GM12878 (cell line): Measurements from ENCODE around the gene SOS1. TPM values are rescaled to one million over a fixed set of nuclear protein-coding genes. Genes with fewer than 3 reads are reported as not detected.
A peak's percentile ranks its signal among the peaks of the same experiment; 100 is the strongest.

ENCODE experiments used
- EZH2 ChIP-seq: IDR thresholded peaks from 2 replicates; pipeline ENCODE4 v1.6.1; 2012; ENCODE audit warnings: low read depth, mild to moderate bottlenecking, control low read depth, inconsistent platforms, low read length, borderline replicate concordance; ENCODE audit not compliant: control insufficient read depth
- FOXK2 ChIP-seq: fragments of 450-650 bp; IDR thresholded peaks from 2 replicates; pipeline ENCODE4 v1.6.1; 2017; ENCODE audit warnings: mild to moderate bottlenecking, moderate library complexity
- HDAC2 ChIP-seq: fragments of 200-600 bp; sonication (generic); IDR thresholded peaks from 2 replicates; pipeline ENCODE4 v1.6.1; 2017
- MEF2A ChIP-seq: IDR thresholded peaks from 2 replicates; pipeline ENCODE4 v1.6.1; 2011; ENCODE audit warnings: low read depth, mild to moderate bottlenecking, low read length, moderate library complexity; ENCODE audit not compliant: insufficient read depth
- NR2F1 ChIP-seq: fragments of 450-650 bp; conservative IDR thresholded peaks from 2 replicates; pipeline ENCODE4 v1.6.1; 2017; ENCODE audit warnings: mild to moderate bottlenecking
- NRF1 ChIP-seq: conservative IDR thresholded peaks from 2 replicates; pipeline ENCODE4 v1.6.1; 2011; ENCODE audit warnings: mild to moderate bottlenecking, low read depth, low read length, improper control_type of control experiment
- RUNX3 ChIP-seq: IDR thresholded peaks from 2 replicates; pipeline ENCODE4 v1.6.1; 2012; ENCODE audit warnings: low read length, inconsistent platforms
- SIN3A ChIP-seq: IDR thresholded peaks from 2 replicates; pipeline ENCODE4 v1.6.1; 2012; ENCODE audit warnings: low read depth, low read length, improper control_type of control experiment
- TCF3 ChIP-seq: IDR thresholded peaks from 2 replicates; pipeline ENCODE4 v1.6.1; 2012; ENCODE audit warnings: low read depth, mild to moderate bottlenecking, low read length, borderline replicate concordance; ENCODE audit not compliant: insufficient read depth
- polyA plus RNA-seq, 11 experiments: library from polyadenylated mRNA; depleted of rRNA in 4 of 11; unstranded in 6 of 11; stranded (reverse) in 5 of 11; fragments of >200 nt; fragmentation: Nextera tagmentation in 4 of 11; fragmentation: Illumina TruSeq in 1 of 11; extraction: Ambion mirVana in 4 of 11; extraction: Trizol in 1 of 11; gene quantifications; 1 replicate in 1 of 11; 2 replicates in 10 of 11; pipeline versions ENCODE4 v1.2.1 to v1.2.3, GENCODE V29; 2011 to 2016; ENCODE audit warnings: inconsistent platforms in 2 of 11, missing spikeins in 2 of 11, low read depth in 1 of 11
- total RNA-seq, 4 experiments: library from RNA; depleted of rRNA in 3 of 4; stranded (reverse); fragments of >200 nt in 3 of 4; fragmentation: Illumina TruSeq in 1 of 4; extraction: Trizol in 1 of 4; gene quantifications; 2 replicates each; pipeline versions ENCODE4 v1.2.1 to v1.2.3, GENCODE V29; 2013 to 2021
- TF ChIP-seq, protein P1 (sequence below): IDR thresholded peaks from 2 replicates; pipeline ENCODE4 v1.6.1; 2012; ENCODE audit warnings: mild to moderate bottlenecking, low read depth, low read length
- TF ChIP-seq, protein P2 (sequence below): IDR thresholded peaks from 2 replicates; pipeline ENCODE4 v1.6.1; 2012; ENCODE audit warnings: low read depth, low read length, improper control_type of control experiment
- TF ChIP-seq, protein P3 (sequence below): fragments of 450-650 bp; IDR thresholded peaks from 2 replicates; pipeline ENCODE4 v1.6.1; 2017; ENCODE audit warnings: mild to moderate bottlenecking, moderate library complexity
- TF ChIP-seq, protein P4 (sequence below): fragments of 450-650 bp; formaldehyde crosslinking; IDR thresholded peaks from 2 replicates; pipeline ENCODE4 v1.5.0; 2022; ENCODE audit warnings: mild to moderate bottlenecking, missing genetic modification characterization

The SOS1 gene
- total and polyA plus RNA-seq, 10 of the 15 experiments (the other 5 are each of a cell fraction or from before 2014, with no cell fraction given): 2.1 to 24.1 (median 8.5) TPM

DNA sequence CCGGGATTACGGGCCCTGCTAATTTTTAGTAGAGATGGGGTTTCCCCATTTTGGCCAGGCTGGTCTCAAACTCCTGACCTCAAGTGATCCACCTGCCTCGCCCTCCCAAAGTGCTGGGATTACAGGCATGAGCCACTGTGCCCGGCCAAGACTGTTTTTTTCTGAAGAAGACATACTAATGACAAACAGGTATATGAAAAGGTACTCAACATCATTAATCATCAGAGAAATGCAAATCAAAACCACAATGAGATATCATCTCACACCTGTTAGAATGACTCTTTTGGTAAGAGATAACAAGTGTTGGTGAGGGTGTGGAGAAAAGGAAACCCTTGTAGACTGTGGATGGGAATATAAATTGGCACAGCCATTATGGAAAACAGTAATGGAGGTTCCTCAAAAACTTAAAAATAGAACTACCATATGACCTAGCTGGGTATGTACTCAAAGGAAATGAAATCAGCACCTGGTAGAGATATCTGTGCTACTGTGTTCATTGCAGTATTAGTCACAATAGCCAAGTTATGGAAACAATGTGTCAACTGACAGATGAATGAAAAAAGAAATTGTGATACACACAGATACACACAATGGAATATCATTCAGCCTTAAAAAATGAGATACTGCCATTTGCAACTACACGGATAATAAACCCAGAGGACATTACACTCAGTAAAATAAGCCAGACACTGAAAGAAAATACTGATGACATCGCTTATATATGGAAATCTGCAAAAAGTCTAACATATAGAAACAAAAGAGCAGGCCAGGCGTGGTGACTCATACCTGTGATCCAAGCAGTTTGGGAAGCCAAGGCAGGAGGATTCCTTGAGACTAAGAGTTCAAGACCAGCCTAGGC, 20.8 kb downstream of the SOS1 start (continued):
- TF ChIP-seq, protein P1, sequence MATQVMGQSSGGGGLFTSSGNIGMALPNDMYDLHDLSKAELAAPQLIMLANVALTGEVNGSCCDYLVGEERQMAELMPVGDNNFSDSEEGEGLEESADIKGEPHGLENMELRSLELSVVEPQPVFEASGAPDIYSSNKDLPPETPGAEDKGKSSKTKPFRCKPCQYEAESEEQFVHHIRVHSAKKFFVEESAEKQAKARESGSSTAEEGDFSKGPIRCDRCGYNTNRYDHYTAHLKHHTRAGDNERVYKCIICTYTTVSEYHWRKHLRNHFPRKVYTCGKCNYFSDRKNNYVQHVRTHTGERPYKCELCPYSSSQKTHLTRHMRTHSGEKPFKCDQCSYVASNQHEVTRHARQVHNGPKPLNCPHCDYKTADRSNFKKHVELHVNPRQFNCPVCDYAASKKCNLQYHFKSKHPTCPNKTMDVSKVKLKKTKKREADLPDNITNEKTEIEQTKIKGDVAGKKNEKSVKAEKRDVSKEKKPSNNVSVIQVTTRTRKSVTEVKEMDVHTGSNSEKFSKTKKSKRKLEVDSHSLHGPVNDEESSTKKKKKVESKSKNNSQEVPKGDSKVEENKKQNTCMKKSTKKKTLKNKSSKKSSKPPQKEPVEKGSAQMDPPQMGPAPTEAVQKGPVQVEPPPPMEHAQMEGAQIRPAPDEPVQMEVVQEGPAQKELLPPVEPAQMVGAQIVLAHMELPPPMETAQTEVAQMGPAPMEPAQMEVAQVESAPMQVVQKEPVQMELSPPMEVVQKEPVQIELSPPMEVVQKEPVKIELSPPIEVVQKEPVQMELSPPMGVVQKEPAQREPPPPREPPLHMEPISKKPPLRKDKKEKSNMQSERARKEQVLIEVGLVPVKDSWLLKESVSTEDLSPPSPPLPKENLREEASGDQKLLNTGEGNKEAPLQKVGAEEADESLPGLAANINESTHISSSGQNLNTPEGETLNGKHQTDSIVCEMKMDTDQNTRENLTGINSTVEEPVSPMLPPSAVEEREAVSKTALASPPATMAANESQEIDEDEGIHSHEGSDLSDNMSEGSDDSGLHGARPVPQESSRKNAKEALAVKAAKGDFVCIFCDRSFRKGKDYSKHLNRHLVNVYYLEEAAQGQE: no peak
- TF ChIP-seq EZH2 (no peak), MEF2A (no peak), FOXK2 (no peak), NRF1 (no peak), TCF3 (no peak), RUNX3 (peak; percentile 59; the same call in 1 of the 2 replicates), HDAC2 (no peak), SIN3A (no peak), NR2F1 (no peak)
- TF ChIP-seq, protein P2, sequence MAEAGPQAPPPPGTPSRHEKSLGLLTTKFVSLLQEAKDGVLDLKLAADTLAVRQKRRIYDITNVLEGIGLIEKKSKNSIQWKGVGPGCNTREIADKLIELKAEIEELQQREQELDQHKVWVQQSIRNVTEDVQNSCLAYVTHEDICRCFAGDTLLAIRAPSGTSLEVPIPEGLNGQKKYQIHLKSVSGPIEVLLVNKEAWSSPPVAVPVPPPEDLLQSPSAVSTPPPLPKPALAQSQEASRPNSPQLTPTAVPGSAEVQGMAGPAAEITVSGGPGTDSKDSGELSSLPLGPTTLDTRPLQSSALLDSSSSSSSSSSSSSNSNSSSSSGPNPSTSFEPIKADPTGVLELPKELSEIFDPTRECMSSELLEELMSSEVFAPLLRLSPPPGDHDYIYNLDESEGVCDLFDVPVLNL: no peak
- TF ChIP-seq, protein P3, sequence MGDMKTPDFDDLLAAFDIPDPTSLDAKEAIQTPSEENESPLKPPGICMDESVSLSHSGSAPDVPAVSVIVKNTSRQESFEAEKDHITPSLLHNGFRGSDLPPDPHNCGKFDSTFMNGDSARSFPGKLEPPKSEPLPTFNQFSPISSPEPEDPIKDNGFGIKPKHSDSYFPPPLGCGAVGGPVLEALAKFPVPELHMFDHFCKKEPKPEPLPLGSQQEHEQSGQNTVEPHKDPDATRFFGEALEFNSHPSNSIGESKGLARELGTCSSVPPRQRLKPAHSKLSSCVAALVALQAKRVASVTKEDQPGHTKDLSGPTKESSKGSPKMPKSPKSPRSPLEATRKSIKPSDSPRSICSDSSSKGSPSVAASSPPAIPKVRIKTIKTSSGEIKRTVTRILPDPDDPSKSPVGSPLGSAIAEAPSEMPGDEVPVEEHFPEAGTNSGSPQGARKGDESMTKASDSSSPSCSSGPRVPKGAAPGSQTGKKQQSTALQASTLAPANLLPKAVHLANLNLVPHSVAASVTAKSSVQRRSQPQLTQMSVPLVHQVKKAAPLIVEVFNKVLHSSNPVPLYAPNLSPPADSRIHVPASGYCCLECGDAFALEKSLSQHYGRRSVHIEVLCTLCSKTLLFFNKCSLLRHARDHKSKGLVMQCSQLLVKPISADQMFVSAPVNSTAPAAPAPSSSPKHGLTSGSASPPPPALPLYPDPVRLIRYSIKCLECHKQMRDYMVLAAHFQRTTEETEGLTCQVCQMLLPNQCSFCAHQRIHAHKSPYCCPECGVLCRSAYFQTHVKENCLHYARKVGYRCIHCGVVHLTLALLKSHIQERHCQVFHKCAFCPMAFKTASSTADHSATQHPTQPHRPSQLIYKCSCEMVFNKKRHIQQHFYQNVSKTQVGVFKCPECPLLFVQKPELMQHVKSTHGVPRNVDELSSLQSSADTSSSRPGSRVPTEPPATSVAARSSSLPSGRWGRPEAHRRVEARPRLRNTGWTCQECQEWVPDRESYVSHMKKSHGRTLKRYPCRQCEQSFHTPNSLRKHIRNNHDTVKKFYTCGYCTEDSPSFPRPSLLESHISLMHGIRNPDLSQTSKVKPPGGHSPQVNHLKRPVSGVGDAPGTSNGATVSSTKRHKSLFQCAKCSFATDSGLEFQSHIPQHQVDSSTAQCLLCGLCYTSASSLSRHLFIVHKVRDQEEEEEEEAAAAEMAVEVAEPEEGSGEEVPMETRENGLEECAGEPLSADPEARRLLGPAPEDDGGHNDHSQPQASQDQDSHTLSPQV: no peak
- TF ChIP-seq, protein P4, sequence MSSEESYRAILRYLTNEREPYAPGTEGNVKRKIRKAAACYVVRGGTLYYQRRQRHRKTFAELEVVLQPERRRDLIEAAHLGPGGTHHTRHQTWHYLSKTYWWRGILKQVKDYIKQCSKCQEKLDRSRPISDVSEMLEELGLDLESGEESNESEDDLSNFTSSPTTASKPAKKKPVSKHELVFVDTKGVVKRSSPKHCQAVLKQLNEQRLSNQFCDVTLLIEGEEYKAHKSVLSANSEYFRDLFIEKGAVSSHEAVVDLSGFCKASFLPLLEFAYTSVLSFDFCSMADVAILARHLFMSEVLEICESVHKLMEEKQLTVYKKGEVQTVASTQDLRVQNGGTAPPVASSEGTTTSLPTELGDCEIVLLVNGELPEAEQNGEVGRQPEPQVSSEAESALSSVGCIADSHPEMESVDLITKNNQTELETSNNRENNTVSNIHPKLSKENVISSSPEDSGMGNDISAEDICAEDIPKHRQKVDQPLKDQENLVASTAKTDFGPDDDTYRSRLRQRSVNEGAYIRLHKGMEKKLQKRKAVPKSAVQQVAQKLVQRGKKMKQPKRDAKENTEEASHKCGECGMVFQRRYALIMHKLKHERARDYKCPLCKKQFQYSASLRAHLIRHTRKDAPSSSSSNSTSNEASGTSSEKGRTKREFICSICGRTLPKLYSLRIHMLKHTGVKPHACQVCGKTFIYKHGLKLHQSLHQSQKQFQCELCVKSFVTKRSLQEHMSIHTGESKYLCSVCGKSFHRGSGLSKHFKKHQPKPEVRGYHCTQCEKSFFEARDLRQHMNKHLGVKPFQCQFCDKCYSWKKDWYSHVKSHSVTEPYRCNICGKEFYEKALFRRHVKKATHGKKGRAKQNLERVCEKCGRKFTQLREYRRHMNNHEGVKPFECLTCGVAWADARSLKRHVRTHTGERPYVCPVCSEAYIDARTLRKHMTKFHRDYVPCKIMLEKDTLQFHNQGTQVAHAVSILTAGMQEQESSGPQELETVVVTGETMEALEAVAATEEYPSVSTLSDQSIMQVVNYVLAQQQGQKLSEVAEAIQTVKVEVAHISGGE: no peak
